Ovary (tissue), 3 donors: ENCODE results near the gene DHX9.

Experiments used
- CTCF ChIP-seq, 3 donors: fragments of 450-650 bp in 2 of 3; fragments of 200-600 bp in 1 of 3; IDR thresholded peaks; one replicate each; pipeline versions ENCODE4 v1.5.1 to v1.8.0; 2016 to 2022; ENCODE audit warnings: antibody characterized with exemption in 3 of 3, mild to moderate bottlenecking in 1 of 3
- POLR2A ChIP-seq: fragments of 450-650 bp; IDR thresholded peaks from one replicate; pipeline ENCODE4 v1.6.1; 2017; ENCODE audit warnings: antibody characterized with exemption, mild to moderate bottlenecking, moderate library complexity
- donor health status: DM: no; HTN: no; CAD: no.

GRCh38 chr1:182930985-182931384 lies 91.8 kb downstream of the DHX9 start:
- TF ChIP-seq CTCF (IDR thresholded peaks at IDR 0.05): no peak
- TF ChIP-seq POLR2A: no peak
